Right atrium auricular region (tissue), 2 donors: ENCODE results near the gene MRPL53. TPM values are rescaled to one million over a fixed set of nuclear protein-coding genes. Genes with fewer than 3 reads are reported as not detected.
A peak's percentile ranks its signal among the peaks of the same experiment; 100 is the strongest.

Experiments
- DNase-seq: peaks from one replicate; pipeline ENCODE4 v3.0.0-alpha.2; 2019; ENCODE audit warnings: low spot score
- H3K27ac ChIP-seq, 2 donors: fragments of 200-600 bp; sonication (generic); 1 replicate in 1 of 2; 2 replicates in 1 of 2; pipeline ENCODE4 v1.5.1; 2016 to 2019
- H3K27me3 ChIP-seq, 2 donors: fragments of 200-600 bp; sonication (generic); one replicate each; pipeline versions ENCODE4 v1.5.1 to v1.6.0; 2017 to 2019
- H3K36me3 ChIP-seq: fragments of 200-600 bp; sonication (generic); one replicate; pipeline ENCODE4 v1.5.1; 2016
- H3K4me1 ChIP-seq, 2 donors: fragments of 200-600 bp; sonication (generic); one replicate each; pipeline versions ENCODE4 v1.5.1 to v1.6.0; 2017 to 2019
- H3K4me3 ChIP-seq, 2 donors: fragments of 200-600 bp; sonication (generic); 1 replicate in 1 of 2; 2 replicates in 1 of 2; pipeline ENCODE4 v1.5.1; 2017 to 2019; ENCODE audit warnings: mild to moderate bottlenecking in 1 of 2, moderate library complexity in 1 of 2
- H3K9me3 ChIP-seq, 2 donors: fragments of 200-600 bp; sonication (generic); one replicate each; pipeline ENCODE4 v1.5.1; 2019
- total RNA-seq, 2 donors: library from RNA; depleted of rRNA; stranded (reverse); fragments of >200 nt; gene quantifications; one replicate each; pipeline ENCODE4 v1.1.0, GENCODE V29; 2016
- TF ChIP-seq, protein P1 (sequence below), 2 donors: fragments of 200-600 bp; sonication (generic); IDR thresholded peaks; one replicate each; pipeline ENCODE4 v1.5.1; 2019; ENCODE audit warnings: antibody characterized with exemption in 2 of 2

MRPL53 gene
- total RNA-seq, 2 donors from 2014 or later, result 19.8 to 81.4 TPM

DNA sequence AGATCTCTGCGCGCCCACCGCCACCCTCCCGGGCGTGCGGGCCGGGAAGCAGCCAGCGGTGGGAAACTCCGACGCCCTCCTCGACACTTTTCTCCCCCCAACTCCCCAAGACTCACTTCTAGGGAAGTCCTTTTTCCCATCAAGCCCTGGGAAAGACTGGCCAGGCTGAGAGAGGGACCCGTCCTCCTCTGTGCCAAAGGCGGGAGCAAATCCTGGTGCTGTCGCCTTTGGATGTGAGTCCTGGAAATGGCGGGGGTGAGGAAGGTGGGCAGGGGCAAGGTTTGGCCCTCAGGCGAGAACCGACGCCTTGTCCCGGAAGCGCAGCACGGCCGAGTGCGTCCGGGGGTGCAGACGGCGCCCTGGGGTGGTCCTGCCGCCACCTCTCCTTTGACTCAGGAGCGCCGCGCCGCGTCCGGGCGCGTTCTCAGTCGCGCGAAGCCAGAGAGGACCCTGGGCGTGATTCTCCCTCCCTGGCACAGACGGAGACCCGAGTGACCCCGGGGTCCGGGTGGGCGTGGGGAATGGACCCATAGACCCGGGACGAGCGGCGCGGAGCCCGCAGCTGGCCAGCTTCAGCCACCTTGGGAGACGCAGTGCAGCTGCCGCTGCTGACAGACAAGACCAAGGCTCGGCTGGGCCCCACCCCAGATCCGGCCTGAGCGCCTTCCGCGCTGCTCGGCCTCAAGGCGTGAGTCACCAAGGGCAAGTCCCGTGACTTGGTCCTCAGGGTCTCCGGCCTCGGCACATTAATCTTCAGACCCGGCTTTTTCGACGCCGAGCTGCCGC lies 30.4 kb upstream of the MRPL53 start:
- Histone ChIP-seq H3K27ac (peak overlapping the region; percentile 77 to 84), H3K36me3 (peaks cover 14% of the 10 kb centered on the region), H3K27me3 (peaks cover 14 to 17% of the 10 kb centered on the region in 2 donors), H3K4me1 (peaks cover 0 to 78% of the 10 kb centered on the region in 2 donors), H3K4me3 (peak overlapping the region; percentile 44 to 62), H3K9me3 (no peaks in the 10 kb centered on the region)
- TF ChIP-seq, protein P1, sequence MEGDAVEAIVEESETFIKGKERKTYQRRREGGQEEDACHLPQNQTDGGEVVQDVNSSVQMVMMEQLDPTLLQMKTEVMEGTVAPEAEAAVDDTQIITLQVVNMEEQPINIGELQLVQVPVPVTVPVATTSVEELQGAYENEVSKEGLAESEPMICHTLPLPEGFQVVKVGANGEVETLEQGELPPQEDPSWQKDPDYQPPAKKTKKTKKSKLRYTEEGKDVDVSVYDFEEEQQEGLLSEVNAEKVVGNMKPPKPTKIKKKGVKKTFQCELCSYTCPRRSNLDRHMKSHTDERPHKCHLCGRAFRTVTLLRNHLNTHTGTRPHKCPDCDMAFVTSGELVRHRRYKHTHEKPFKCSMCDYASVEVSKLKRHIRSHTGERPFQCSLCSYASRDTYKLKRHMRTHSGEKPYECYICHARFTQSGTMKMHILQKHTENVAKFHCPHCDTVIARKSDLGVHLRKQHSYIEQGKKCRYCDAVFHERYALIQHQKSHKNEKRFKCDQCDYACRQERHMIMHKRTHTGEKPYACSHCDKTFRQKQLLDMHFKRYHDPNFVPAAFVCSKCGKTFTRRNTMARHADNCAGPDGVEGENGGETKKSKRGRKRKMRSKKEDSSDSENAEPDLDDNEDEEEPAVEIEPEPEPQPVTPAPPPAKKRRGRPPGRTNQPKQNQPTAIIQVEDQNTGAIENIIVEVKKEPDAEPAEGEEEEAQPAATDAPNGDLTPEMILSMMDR (IDR thresholded peaks at IDR 0.05), result peak in 1 of 2 donors; percentile 52
- peak; percentile 96 for DNase-seq

- Histone ChIP-seq H3K27ac (peak overlapping the region in 1 of 2 donors; percentile 84), H3K9me3 (no peaks in the 10 kb centered on the region), H3K27me3 (peaks cover 18 to 21% of the 10 kb centered on the region in 2 donors), H3K4me3 (peak overlapping the region; percentile 44 to 62), H3K36me3 (peaks cover 14% of the 10 kb centered on the region), H3K4me1 (peaks cover 0 to 82% of the 10 kb centered on the region in 2 donors)
- TF ChIP-seq, protein P1 (IDR thresholded peaks at IDR 0.05), result no peak
- no peak for DNase-seq
Measured at GRCh38 chr2:74502147-74502719, 29.8 kb upstream of the MRPL53 start.

DNA sequence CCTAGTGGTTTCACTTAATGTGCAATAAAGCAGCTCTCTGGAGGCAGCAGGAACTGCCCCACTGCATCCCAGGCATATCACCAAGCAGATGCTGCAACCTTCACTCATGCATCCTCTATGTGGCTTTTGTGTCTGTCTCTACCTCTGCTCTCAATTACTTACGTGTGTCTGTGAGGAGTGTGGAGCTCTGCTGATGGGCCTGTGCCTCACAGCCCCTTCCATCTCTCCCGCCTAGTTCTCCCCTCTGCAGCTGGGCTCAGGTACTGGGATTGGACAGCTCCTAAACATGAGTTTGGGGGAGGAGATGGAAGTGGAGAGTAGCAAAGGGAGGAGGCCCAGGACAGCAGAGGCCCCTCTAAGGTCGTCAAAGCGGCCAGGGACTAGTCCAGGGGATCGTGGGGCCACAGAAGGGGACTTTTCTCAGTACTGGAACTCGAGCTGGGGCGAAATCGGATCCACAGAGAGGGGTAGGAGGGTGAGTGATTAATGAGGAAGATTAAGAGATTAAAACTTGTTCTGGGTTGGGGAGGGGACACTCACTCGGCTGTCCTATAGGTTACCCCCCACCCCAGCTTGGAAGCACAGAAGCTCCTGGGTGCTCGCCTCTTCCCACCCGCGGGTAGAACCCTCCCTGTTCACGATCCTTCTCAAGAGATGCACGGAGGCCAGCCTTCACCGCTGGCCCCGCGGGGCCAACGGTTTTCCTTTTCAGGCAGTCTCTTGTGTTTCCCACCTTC lies 29.0 kb upstream of the MRPL53 start:
- Histone ChIP-seq H3K9me3 (no peaks in the 10 kb centered on the region), H3K27ac (no peak overlapping the region), H3K27me3 (peaks cover 18 to 21% of the 10 kb centered on the region in 2 donors), H3K4me3 (peak overlapping the region in 1 of 2 donors; percentile 62), H3K36me3 (peaks cover 14% of the 10 kb centered on the region), H3K4me1 (peaks cover 0 to 77% of the 10 kb centered on the region in 2 donors)
- DNase-seq, result no peak
- TF ChIP-seq, protein P1 (IDR thresholded peaks at IDR 0.05), result no peak

GRCh38 chr2:74500578-74500946 lies 28.1 kb upstream of the MRPL53 start:
- Histone ChIP-seq H3K27me3 (peaks cover 18 to 21% of the 10 kb centered on the region in 2 donors), H3K27ac (no peak overlapping the region), H3K9me3 (no peaks in the 10 kb centered on the region), H3K4me1 (peaks cover 0 to 67% of the 10 kb centered on the region in 2 donors), H3K4me3 (no peak overlapping the region), H3K36me3 (peaks cover 9% of the 10 kb centered on the region)
- DNase-seq, result no peak
- TF ChIP-seq, protein P1 (IDR thresholded peaks at IDR 0.05), result no peak

- Histone ChIP-seq H3K36me3 (peaks cover 4% of the 10 kb centered on the region), H3K27me3 (peaks cover 18 to 21% of the 10 kb centered on the region in 2 donors), H3K4me3 (peak overlapping the region in 1 of 2 donors; percentile 51), H3K4me1 (peaks cover 0 to 62% of the 10 kb centered on the region in 2 donors), H3K27ac (no peak overlapping the region), H3K9me3 (no peaks in the 10 kb centered on the region)
- TF ChIP-seq, protein P1 (IDR thresholded peaks at IDR 0.05), result no peak
- no peak for DNase-seq
Measured at GRCh38 chr2:74499940-74500577, 27.6 kb upstream of the MRPL53 start.
